ENCODE measurements around the gene NDUFS1. TPM values are rescaled to one million over a fixed set of nuclear protein-coding genes. Genes with fewer than 3 reads are reported as not detected.

Gene NDUFS1
- total and polyA plus RNA-seq, 10 of the 15 experiments (the other 5 are each of a cell fraction or from before 2014, with no cell fraction given) = 62.6 to 108 (median 90.4) TPM

- TF ChIP-seq ZNF592 (IDR thresholded peaks at IDR 0.05) (no peak), CEBPZ (IDR thresholded peaks at IDR 0.05; ENCODE audit: low read depth, low read length) (no peak), ZNF384 (IDR thresholded peaks at IDR 0.05; ENCODE audit: borderline replicate concordance, low read depth, low read length) (no peak), EP300 (IDR thresholded peaks at IDR 0.05; ENCODE audit: borderline replicate concordance in 1 of 2, control insufficient read depth in 1 of 2, low read depth in 2 of 2, low read length in 2 of 2) (no peak), TARDBP (IDR thresholded peaks at IDR 0.05; ENCODE audit: borderline replicate concordance) (no peak), MYC (IDR thresholded peaks at IDR 0.05; ENCODE audit: insufficient read depth, insufficient read length, insufficient replicate concordance, low read length, severe bottlenecking) (no peak), YBX1 (IDR thresholded peaks at IDR 0.05) (no peak), EGR1 (IDR thresholded peaks at IDR 0.05; ENCODE audit: borderline replicate concordance in 1 of 2, low read depth in 2 of 2, low read length in 2 of 2) (no peak), ZNF274 (IDR thresholded peaks at IDR 0.05; ENCODE audit: insufficient read depth, insufficient read length) (no peak), DPF2 (IDR thresholded peaks at IDR 0.05) (0 out of 2 replicates have a peak, but pooled peaks have one; percentile 18), CUX1 (IDR thresholded peaks at IDR 0.05; ENCODE audit: insufficient replicate concordance, low read depth, low read length) (no peak), ATF3 (IDR thresholded peaks at IDR 0.05; ENCODE audit: borderline replicate concordance, extremely low read depth, low read depth, low read length) (peak; percentile 25; the same call in 1 of the 2 replicates), NFYB (IDR thresholded peaks at IDR 0.05; ENCODE audit: insufficient read depth, low read depth, low read length) (no peak), TBL1XR1 (IDR thresholded peaks at IDR 0.05; ENCODE audit: low read depth, low read length) (peak; percentile 32; the same call in 1 of the 2 replicates)
These were observed at the start of gene NDUFS1, which contains the start of gene EEF1B2 (continued) for GRCh38 chr2:206159346-206160124.

Measured in GM12878 (cell line).